MM.1S (cell line): Measurements from ENCODE around the gene CYTH3.

Experiments
- DNase-seq: peaks from one replicate; pipeline ENCODE4 v3.0.0-alpha.2; 2015
- H2AFZ ChIP-seq: fragments of 300-600 bp; sonication (generic); 2 replicates; pipeline ENCODE4 v1.6.0; 2016; ENCODE audit warnings: antibody characterized with exemption, low read length
- H3F3A ChIP-seq: fragments of 300-600 bp; sonication (generic); 2 replicates; pipeline ENCODE4 v1.6.1; 2016; ENCODE audit warnings: mild to moderate bottlenecking, antibody characterized with exemption, low read length, moderate library complexity, mixed read lengths; ENCODE audit not compliant: insufficient read depth
- H3K27ac ChIP-seq: fragments of 300-600 bp; sonication (generic); 2 replicates; pipeline ENCODE4 v1.5.1; 2016; ENCODE audit warnings: mild to moderate bottlenecking, low read length
- H3K27me3 ChIP-seq: fragments of 300-600 bp; sonication (generic); replicated peaks from 2 replicates; pipeline ENCODE4 v1.6.0; 2016; ENCODE audit warnings: low read length; ENCODE audit not compliant: insufficient read depth
- H3K36me3 ChIP-seq: fragments of 300-600 bp; sonication (generic); replicated peaks from 2 replicates; pipeline ENCODE4 v1.6.1; 2016; ENCODE audit warnings: mild to moderate bottlenecking, low read length, mixed read lengths; ENCODE audit not compliant: insufficient read depth
- H3K4me1 ChIP-seq: fragments of 300-600 bp; sonication (generic); 2 replicates; pipeline ENCODE4 v1.6.1; 2016; ENCODE audit warnings: low read length, mixed read lengths
- H3K4me2 ChIP-seq: fragments of 300-600 bp; sonication (generic); 2 replicates; pipeline ENCODE4 v1.6.0; 2016; ENCODE audit warnings: low read depth, low read length
- H3K4me3 ChIP-seq: fragments of 300-600 bp; sonication (generic); 2 replicates; pipeline ENCODE4 v1.5.1; 2016; ENCODE audit warnings: low read length, mixed read lengths
- H3K79me2 ChIP-seq: fragments of 300-600 bp; sonication (generic); 2 replicates; pipeline ENCODE4 v1.6.1; 2016; ENCODE audit warnings: mixed run types, low read length, mixed read lengths
- H3K9ac ChIP-seq: fragments of 300-600 bp; sonication (generic); 2 replicates; pipeline ENCODE4 v1.6.1; 2016; ENCODE audit warnings: low read length, mixed read lengths
- H3K9me2 ChIP-seq: fragments of 300-600 bp; sonication (generic); replicated peaks from 2 replicates; pipeline ENCODE4 v1.6.1; 2016; ENCODE audit warnings: mild to moderate bottlenecking, low read length, mixed read lengths; ENCODE audit not compliant: insufficient read depth
- H3K9me3 ChIP-seq: fragments of 300-600 bp; sonication (generic); replicated peaks from 2 replicates; pipeline ENCODE4 v1.6.1; 2016; ENCODE audit warnings: mild to moderate bottlenecking, low read length, mixed read lengths; ENCODE audit not compliant: insufficient read depth
- H4K20me1 ChIP-seq: fragments of 300-600 bp; sonication (generic); 2 replicates; pipeline ENCODE4 v1.6.1; 2016; ENCODE audit warnings: mild to moderate bottlenecking, low read length, moderate library complexity, mixed read lengths; ENCODE audit not compliant: insufficient read depth
- EZH2 ChIP-seq: fragments of 300-600 bp; sonication (generic); optimal IDR thresholded peaks from 2 replicates; pipeline ENCODE3; 2017; ENCODE audit warnings: low read depth, mild to moderate bottlenecking, antibody characterized with exemption, low read length, mixed read lengths
- EZH2phosphoT487 ChIP-seq: fragments of 300-600 bp; sonication (generic); IDR thresholded peaks from 2 replicates; pipeline ENCODE4 v1.6.1; 2018; ENCODE audit warnings: antibody characterized with exemption, low read length
- TF ChIP-seq, protein P1 (sequence below): fragments of 300-600 bp; sonication (generic); IDR thresholded peaks from 2 replicates; pipeline ENCODE4 v1.5.1; 2016; ENCODE audit warnings: antibody characterized with exemption, low read length, mixed read lengths

CYTH3 gene

GRCh38 chr7:6139189-6139996 lies 133.0 kb downstream of the CYTH3 start:
- peaks cover 9% of the 10 kb centered on the region for H3F3A ChIP-seq
- no peak overlapping the region for H2AFZ ChIP-seq
- no peak overlapping the region for H3K9ac ChIP-seq
- no peak overlapping the region for H3K4me2 ChIP-seq
- TF ChIP-seq, protein P1, sequence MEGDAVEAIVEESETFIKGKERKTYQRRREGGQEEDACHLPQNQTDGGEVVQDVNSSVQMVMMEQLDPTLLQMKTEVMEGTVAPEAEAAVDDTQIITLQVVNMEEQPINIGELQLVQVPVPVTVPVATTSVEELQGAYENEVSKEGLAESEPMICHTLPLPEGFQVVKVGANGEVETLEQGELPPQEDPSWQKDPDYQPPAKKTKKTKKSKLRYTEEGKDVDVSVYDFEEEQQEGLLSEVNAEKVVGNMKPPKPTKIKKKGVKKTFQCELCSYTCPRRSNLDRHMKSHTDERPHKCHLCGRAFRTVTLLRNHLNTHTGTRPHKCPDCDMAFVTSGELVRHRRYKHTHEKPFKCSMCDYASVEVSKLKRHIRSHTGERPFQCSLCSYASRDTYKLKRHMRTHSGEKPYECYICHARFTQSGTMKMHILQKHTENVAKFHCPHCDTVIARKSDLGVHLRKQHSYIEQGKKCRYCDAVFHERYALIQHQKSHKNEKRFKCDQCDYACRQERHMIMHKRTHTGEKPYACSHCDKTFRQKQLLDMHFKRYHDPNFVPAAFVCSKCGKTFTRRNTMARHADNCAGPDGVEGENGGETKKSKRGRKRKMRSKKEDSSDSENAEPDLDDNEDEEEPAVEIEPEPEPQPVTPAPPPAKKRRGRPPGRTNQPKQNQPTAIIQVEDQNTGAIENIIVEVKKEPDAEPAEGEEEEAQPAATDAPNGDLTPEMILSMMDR = no peak
- no peak for TF ChIP-seq EZH2phosphoT487
- TF ChIP-seq EZH2 = no peak
- H3K9me3 ChIP-seq = no peaks in the 10 kb centered on the region
- H3K79me2 ChIP-seq = peaks cover 21% of the 10 kb centered on the region
- H3K27me3 ChIP-seq = no peaks in the 10 kb centered on the region
- H3K9me2 ChIP-seq = no peaks in the 10 kb centered on the region
- no peaks in the 10 kb centered on the region for H4K20me1 ChIP-seq
- no peak overlapping the region for H3K4me3 ChIP-seq
- H3K27ac ChIP-seq = no peak overlapping the region
- no peak for DNase-seq
- H3K36me3 ChIP-seq = peaks cover 12% of the 10 kb centered on the region
- peaks cover 17% of the 10 kb centered on the region for H3K4me1 ChIP-seq

DNA sequence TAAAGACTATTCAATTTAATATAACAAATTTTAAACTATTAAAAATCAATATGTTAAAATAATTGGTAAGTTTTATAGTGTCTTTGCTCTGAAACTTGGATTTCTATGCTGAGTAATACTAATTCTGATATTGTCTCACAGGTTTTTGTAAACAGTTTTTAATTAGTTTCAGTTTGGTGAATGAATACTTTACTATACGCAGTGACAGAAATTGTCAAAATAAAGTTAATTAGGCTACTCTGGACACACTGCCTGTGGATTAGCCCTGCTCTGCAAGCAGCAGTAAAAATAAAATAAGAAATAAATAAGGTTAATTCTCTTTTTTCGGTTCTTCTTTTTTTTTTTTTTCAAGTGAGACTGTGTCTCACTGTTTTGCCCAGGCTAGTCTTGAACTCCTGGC lies 135.9 kb downstream of the CYTH3 start:
- Histone ChIP-seq H4K20me1 (no peaks in the 10 kb centered on the region), H3K4me3 (no peak overlapping the region), H3K9ac (no peak overlapping the region), H3K9me3 (no peaks in the 10 kb centered on the region), H3K9me2 (no peaks in the 10 kb centered on the region), H3K27ac (no peak overlapping the region), H3K27me3 (no peaks in the 10 kb centered on the region), H3K36me3 (peaks cover 12% of the 10 kb centered on the region), H2AFZ (no peak overlapping the region), H3F3A (peaks cover 4% of the 10 kb centered on the region; the same call in 1 of the 2 replicates), H3K4me1 (no peaks in the 10 kb centered on the region), H3K4me2 (no peak overlapping the region), H3K79me2 (peaks cover 24% of the 10 kb centered on the region)
- DNase-seq = no peak
- TF ChIP-seq EZH2phosphoT487 (no peak), EZH2 (no peak)
- TF ChIP-seq, protein P1 = no peak

DNA sequence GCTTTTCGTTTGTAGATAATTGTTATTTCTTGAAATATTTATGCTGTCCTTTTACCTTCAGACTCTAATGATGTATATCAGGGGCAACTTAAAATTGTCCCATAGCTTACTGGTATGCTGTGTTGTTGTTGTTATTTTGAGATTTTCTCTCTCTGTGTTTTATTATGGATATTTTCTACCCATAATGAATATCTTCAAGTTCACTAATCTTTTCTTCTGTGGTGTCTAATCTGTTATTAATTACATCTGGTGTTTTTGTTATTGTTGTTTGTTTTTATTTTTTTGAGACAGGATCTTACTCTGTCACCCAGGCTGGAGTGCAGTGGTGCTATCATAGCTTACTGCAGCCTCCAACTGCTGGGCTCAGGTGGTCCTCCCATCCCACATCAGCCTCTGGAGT lies 139.2 kb downstream of the CYTH3 start:
- H3F3A ChIP-seq = no peaks in the 10 kb centered on the region
- H2AFZ ChIP-seq = no peak overlapping the region
- no peak overlapping the region for H3K4me3 ChIP-seq
- DNase-seq = no peak
- no peak overlapping the region for H3K4me2 ChIP-seq
- H3K79me2 ChIP-seq = peaks cover 46% of the 10 kb centered on the region
- H3K4me1 ChIP-seq = no peaks in the 10 kb centered on the region
- H3K27me3 ChIP-seq = no peaks in the 10 kb centered on the region
- no peak overlapping the region for H3K9ac ChIP-seq
- no peaks in the 10 kb centered on the region for H4K20me1 ChIP-seq
- TF ChIP-seq EZH2 (no peak), EZH2phosphoT487 (no peak)
- TF ChIP-seq, protein P1 = no peak
- H3K9me2 ChIP-seq = no peaks in the 10 kb centered on the region
- no peak overlapping the region for H3K27ac ChIP-seq
- H3K36me3 ChIP-seq = no peaks in the 10 kb centered on the region
- no peaks in the 10 kb centered on the region for H3K9me3 ChIP-seq
